GM08714 (cell line): ENCODE measurements around the gene NDC1.
"Not testable (repeated sequence)": the region's sequence is repeated elsewhere in the genome, so short reads cannot be mapped to it uniquely, and the experiment has no call there.

ENCODE experiments used
- H3K4me3 ChIP-seq: fragments of 200-500 bp; sonication (Bioruptor generic); 2 replicates; pipeline ENCODE4 v1.5.1; 2014; ENCODE audit warnings: mild to moderate bottlenecking, low read length, inconsistent platforms
- ZNF274 ChIP-seq: IDR thresholded peaks from 2 replicates; pipeline ENCODE4 v1.6.1; 2012; ENCODE audit warnings: mild to moderate bottlenecking, low read depth, low read length

The NDC1 gene, protein sequence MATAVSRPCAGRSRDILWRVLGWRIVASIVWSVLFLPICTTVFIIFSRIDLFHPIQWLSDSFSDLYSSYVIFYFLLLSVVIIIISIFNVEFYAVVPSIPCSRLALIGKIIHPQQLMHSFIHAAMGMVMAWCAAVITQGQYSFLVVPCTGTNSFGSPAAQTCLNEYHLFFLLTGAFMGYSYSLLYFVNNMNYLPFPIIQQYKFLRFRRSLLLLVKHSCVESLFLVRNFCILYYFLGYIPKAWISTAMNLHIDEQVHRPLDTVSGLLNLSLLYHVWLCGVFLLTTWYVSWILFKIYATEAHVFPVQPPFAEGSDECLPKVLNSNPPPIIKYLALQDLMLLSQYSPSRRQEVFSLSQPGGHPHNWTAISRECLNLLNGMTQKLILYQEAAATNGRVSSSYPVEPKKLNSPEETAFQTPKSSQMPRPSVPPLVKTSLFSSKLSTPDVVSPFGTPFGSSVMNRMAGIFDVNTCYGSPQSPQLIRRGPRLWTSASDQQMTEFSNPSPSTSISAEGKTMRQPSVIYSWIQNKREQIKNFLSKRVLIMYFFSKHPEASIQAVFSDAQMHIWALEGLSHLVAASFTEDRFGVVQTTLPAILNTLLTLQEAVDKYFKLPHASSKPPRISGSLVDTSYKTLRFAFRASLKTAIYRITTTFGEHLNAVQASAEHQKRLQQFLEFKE

GRCh38 chr1:53837924-53838653 is at the start of gene NDC1:
NDC1 (minus strand) TSS chr1:53838296; CDS start chr1:53838261, 35 bp downstream.
- no peak for TF ChIP-seq ZNF274

GRCh38 chr1:53883600-53883999 is 45.5 kb upstream of the NDC1 start:
- H3K4me3 ChIP-seq = not testable (repeated sequence)

More at GRCh38 chr1:53837924-53838653, at the start of gene NDC1:
- peak within 1 kb of the TSS; percentile 98 for H3K4me3 ChIP-seq

- not testable (repeated sequence) for H3K4me3 ChIP-seq
Measured at GRCh38 chr1:53881853-53882252, 43.8 kb upstream of the NDC1 start.

DNA sequence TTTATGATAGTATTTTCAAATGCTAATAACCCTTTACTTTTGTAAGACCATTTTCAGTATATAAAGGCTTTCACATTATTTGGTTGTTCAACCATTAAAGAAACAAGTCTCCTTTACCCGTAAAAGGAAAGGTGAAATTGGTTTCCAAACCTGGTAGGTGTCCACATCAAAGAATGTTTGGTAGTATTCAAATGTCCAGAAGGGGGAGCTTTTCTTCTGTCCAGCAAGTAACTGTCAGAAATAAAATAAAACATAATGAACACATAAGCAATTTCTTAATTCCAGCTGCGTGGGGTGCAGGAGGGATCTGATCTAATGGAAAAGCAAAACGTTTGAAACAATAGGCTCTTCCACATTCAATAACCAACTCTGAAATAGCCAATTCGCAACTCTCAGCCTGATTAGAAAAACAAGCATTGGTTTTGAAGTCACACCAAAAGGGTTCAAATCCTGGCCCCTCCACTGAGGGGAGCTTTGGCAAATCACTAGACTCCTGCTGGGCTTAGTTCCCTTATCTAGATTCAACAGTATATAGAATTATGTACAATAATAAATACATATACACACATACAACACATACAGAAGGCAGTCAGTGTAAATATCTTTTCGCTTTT is 40.5 kb upstream of the NDC1 start:
- TF ChIP-seq ZNF274 = no peak
- H3K4me3 ChIP-seq = no peak overlapping the region

DNA sequence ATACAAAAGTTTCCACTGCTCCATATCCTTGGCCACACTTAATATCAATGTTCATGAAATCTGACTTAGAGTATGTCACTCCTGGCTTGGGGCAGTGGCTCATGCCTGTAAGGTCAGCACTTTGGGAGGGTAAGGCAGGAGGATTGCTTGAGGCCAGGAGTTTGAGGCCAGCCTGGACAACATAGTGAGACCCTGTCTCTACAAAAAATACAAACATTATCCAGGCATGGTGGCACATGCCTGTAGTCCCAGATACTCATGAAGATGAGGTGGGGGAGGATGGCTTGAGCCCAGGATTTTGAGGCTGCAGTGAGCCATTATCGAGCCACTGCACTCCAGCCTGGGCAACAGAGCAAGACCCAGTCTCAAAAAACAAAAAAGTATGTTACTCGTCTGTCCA is 37.1 kb upstream of the NDC1 start:
- not testable (repeated sequence) for H3K4me3 ChIP-seq

GRCh38 chr1:53871773-53872484 is 33.8 kb upstream of the NDC1 start:
- no peak overlapping the region for H3K4me3 ChIP-seq
- TF ChIP-seq ZNF274 = no peak

DNA sequence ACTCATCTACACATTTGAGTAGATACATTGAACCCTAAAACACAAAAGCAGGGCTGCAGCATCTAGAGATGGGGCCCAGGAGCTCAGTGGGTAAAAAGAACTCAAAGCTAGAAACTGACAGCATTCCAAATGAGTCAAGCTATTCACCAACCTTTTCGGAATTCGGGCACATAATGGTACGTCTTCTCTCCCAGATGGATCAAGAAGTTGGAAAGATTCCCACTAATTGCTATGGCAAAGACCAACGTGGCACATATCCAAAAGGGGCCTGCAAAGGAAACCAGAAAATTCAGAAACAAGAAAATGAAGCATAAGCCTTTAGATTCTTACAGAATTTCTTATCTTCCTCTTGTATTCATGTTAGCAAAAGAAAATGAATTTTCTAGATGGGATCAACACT is 33.1 kb upstream of the NDC1 start:
- H3K4me3 ChIP-seq = no peak overlapping the region
- TF ChIP-seq ZNF274 = no peak

DNA sequence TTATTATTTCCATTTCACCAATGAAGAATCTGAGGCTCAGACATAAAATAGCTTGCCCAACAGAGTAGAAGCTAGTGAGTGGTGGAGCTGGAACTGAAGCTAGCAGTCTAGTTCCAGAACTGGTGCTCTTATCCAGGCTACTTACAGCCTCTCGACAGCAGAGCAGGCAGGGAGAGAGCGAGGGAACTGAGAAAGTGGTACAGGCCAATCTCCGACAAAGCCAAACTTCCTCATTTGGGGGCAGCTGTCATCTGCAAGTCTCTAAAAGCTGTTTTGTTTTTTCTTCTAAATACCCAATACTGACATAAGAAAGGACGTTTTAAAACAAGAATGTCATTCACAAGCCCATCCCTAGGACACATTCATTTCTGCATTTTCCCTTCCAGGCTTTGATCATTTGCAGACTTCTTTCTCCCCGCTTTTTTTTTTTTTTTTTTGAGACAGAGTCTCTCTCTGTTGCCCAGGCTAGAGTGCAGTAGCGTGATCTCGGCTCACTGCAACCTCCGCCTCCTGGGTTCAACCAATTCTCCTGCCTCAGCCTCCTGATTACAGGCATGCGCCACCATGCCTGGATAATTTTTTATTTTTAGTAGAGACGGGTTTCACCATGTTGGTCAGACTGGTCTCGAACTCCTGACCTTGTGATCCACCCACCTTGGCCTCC is 31.5 kb upstream of the NDC1 start:
- TF ChIP-seq ZNF274 = no peak
- H3K4me3 ChIP-seq = no peak overlapping the region

DNA sequence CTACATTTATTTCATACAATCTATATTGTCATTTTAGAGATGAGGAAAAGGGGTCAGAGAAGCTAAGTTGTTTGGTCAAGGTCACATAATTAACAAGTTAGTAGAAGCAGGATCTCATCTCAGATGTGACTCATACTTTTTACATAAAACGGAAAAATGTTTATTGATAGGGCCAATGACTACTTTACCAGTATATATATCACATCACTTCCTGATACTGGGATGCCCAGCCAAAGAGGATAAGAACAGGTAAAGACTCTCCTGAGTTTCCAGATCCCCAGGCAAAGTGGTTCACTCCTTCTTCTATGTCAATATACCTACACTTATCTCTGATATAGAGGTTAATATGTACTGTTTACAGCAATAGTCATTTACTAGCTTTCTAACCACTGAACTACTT is 30.5 kb upstream of the NDC1 start:
- TF ChIP-seq ZNF274 = no peak
- H3K4me3 ChIP-seq = no peak overlapping the region

DNA sequence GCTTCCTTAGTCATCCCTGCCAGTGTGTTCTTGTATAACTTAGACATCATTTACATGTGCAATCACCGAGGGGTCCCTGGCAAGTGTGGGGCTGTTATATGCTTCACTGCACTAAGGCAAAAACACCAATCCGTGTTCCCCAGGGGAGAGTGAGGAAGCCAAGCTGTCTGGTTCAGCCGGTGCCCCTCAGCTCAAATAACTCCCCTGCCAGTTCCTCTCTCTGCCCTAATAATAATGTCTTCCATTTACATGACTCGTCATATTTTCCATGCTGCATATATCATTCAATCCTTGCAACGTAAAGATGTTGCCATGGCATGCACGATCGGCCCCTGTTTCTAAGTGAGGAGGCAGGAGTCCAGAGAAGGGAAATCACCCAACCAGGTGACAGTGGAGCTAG is 24.4 kb upstream of the NDC1 start:
- H3K4me3 ChIP-seq = no peak overlapping the region
- TF ChIP-seq ZNF274 = no peak

GRCh38 chr1:53860967-53861411 is 22.9 kb upstream of the NDC1 start:
- TF ChIP-seq ZNF274 = no peak
- no peak overlapping the region for H3K4me3 ChIP-seq

- TF ChIP-seq ZNF274 = no peak
- H3K4me3 ChIP-seq = no peak overlapping the region
Measured at GRCh38 chr1:53851571-53852285, 13.6 kb upstream of the NDC1 start.
